Keratinocyte (primary cell): ENCODE measurements around the gene TNXB. TPM values are rescaled to one million over a fixed set of nuclear protein-coding genes. Genes with fewer than 3 reads are reported as not detected.

ENCODE experiments used
- DNase-seq: peaks from one replicate; pipeline ENCODE4 v3.0.0-alpha.2; 2011; ENCODE audit warnings: low read depth, missing footprints, low spot score
- FAIRE-seq: peaks from 2 replicates; lab custom pipeline; 2011; peaks lifted over from hg19 to GRCh38; lab: Jason Lieb, UNC
- H2AFZ ChIP-seq: 2 replicates; pipeline ENCODE4 v1.6.0; 2012; ENCODE audit warnings: low read length, control low read depth, inconsistent platforms; ENCODE audit not compliant: control insufficient read depth
- H3K27ac ChIP-seq: 2 replicates; pipeline ENCODE4 v1.5.1; 2011; ENCODE audit warnings: low read length; ENCODE audit not compliant: control insufficient read depth, insufficient read depth
- H3K27me3 ChIP-seq: 3 replicates; pipeline ENCODE4 v1.6.0; 2011; ENCODE audit warnings: low read length; ENCODE audit not compliant: control insufficient read depth, insufficient read depth; ENCODE audit errors: extremely low read depth
- H3K36me3 ChIP-seq, 2 experiments: 2 replicates in 1 of 2; 3 replicates in 1 of 2; pipeline ENCODE4 v1.5.1; 2011; ENCODE audit warnings: low read length in 2 of 2, mild to moderate bottlenecking in 1 of 2; ENCODE audit not compliant: control insufficient read depth in 2 of 2, insufficient read depth in 2 of 2; ENCODE audit errors: extremely low read depth in 1 of 2
- H3K4me1 ChIP-seq: 3 replicates; pipeline ENCODE4 v1.5.1; 2011; ENCODE audit warnings: low read length; ENCODE audit not compliant: control insufficient read depth, insufficient read depth; ENCODE audit errors: extremely low read depth
- H3K4me2 ChIP-seq: 3 replicates; pipeline ENCODE4 v1.6.0; 2011; ENCODE audit warnings: low read depth, low read length; ENCODE audit not compliant: control insufficient read depth, insufficient read depth; ENCODE audit errors: extremely low read depth
- H3K4me3 ChIP-seq, 3 experiments: fragments of 200-600 bp in 1 of 3; sonication (generic) in 1 of 3; 2 replicates in 2 of 3; 3 replicates in 1 of 3; pipeline ENCODE4 v1.5.1; 2011 to 2016; ENCODE audit warnings: low read length in 3 of 3, mild to moderate bottlenecking in 3 of 3, control low read depth in 2 of 3, inconsistent platforms in 1 of 3, low read depth in 1 of 3, mixed read lengths in 1 of 3, mixed run types in 1 of 3, moderate library complexity in 1 of 3; ENCODE audit not compliant: control insufficient read depth in 2 of 3, insufficient read depth in 2 of 3; ENCODE audit errors: extremely low read depth in 1 of 3
- H3K79me2 ChIP-seq: 2 replicates; pipeline ENCODE4 v1.6.0; 2012; ENCODE audit warnings: low read length; ENCODE audit not compliant: control insufficient read depth, insufficient read depth
- H3K9ac ChIP-seq: 3 replicates; pipeline ENCODE4 v1.6.0; 2011; ENCODE audit warnings: low read length; ENCODE audit not compliant: control insufficient read depth, insufficient read depth; ENCODE audit errors: extremely low read depth
- H3K9me1 ChIP-seq: 3 replicates; pipeline ENCODE4 v1.6.0; 2011; ENCODE audit warnings: low read length; ENCODE audit not compliant: control insufficient read depth, insufficient read depth; ENCODE audit errors: extremely low read depth
- H3K9me3 ChIP-seq: 2 replicates; pipeline ENCODE4 v1.5.1; 2012; ENCODE audit warnings: low read depth, low read length; ENCODE audit not compliant: control insufficient read depth
- H4K20me1 ChIP-seq: 3 replicates; pipeline ENCODE4 v1.6.0; 2011; ENCODE audit warnings: low read length; ENCODE audit not compliant: control insufficient read depth, insufficient read depth; ENCODE audit errors: extremely low read depth
- CTCF ChIP-seq, 3 experiments: IDR thresholded peaks in 1 of 3; conservative IDR thresholded peaks in 1 of 3; optimal IDR thresholded peaks in 1 of 3; 2 replicates in 2 of 3; 3 replicates in 1 of 3; pipeline versions ENCODE3 to v1.5.1; 2011; ENCODE audit warnings: low read length in 3 of 3, mild to moderate bottlenecking in 3 of 3, moderate library complexity in 2 of 3, control low read depth in 1 of 3, inconsistent platforms in 1 of 3; ENCODE audit not compliant: insufficient read depth in 2 of 3; ENCODE audit errors: extremely low read depth in 1 of 3
- EZH2 ChIP-seq: IDR thresholded peaks from one replicate; pipeline ENCODE4 v1.6.1; 2012; ENCODE audit warnings: inconsistent platforms, mild to moderate bottlenecking, low read length, moderate library complexity
- dilution Hi-C: fragments of 300-500 bp; cut with MboI; formaldehyde crosslinking; loops from one replicate; pipeline ENCODE4 v1.7.0; 2020; ENCODE audit warnings: low sequenced_read_pairs; ENCODE audit not compliant: extremely low pct_ligation_motif_present
- polyA plus RNA-seq, 5 experiments: library from polyadenylated mRNA; depleted of rRNA in 3 of 5; stranded (reverse) in 3 of 5; stranded (forward) in 1 of 5; unstranded in 1 of 5; fragments of >200 nt; gene quantifications; 1 replicate in 1 of 5; 2 replicates in 3 of 5; 3 replicates in 1 of 5; pipeline versions ENCODE4 v1.2.1 to v1.2.3, GENCODE V29; 2011 to 2012; ENCODE audit warnings: missing spikeins in 2 of 5, low read depth in 1 of 5, low replicate concordance in 1 of 5

Gene TNXB
- polyA plus RNA-seq, 1 donor (not counting 4 experiments of a cell fraction or from before 2014, with no cell fraction given), result 0.25 TPM

GRCh38 chr6:32115623-32116022 is 6.5 kb upstream of the TNXB start:
- no peaks in the 10 kb centered on the region for H3K9me3 ChIP-seq
- H3K27me3 ChIP-seq, result no peaks in the 10 kb centered on the region
- DNase-seq, result no peak
- no peak overlapping the region for H3K9ac ChIP-seq
- H3K4me2 ChIP-seq, result no peak overlapping the region
- H3K36me3 ChIP-seq, result peaks cover 21 to 27% of the 10 kb centered on the region in 2 experiments
- H2AFZ ChIP-seq, result no peak overlapping the region
- dilution Hi-C loops, result no loop called here
- H3K27ac ChIP-seq, result no peak overlapping the region
- no peaks in the 10 kb centered on the region for H4K20me1 ChIP-seq
- no peaks in the 10 kb centered on the region for H3K9me1 ChIP-seq
- no peaks in the 10 kb centered on the region for H3K79me2 ChIP-seq
- H3K4me3 ChIP-seq, result no peak overlapping the region
- FAIRE-seq, result no peak
- no peak for TF ChIP-seq EZH2
- TF ChIP-seq CTCF (optimal IDR thresholded peaks at IDR 0.05 in 1 of 3, IDR thresholded peaks at IDR 0.05 in 1 of 3, conservative IDR thresholded peaks at IDR 0.05 in 1 of 3; ENCODE audit: extremely low read depth in 1 of 3, insufficient read depth in 2 of 3, low read length in 3 of 3), result no peak
- peaks cover 17% of the 10 kb centered on the region for H3K4me1 ChIP-seq

GRCh38 chr6:32114796-32115195 is 5.7 kb upstream of the TNXB start:
- Histone ChIP-seq H3K4me1 (peaks cover 17% of the 10 kb centered on the region), H4K20me1 (no peaks in the 10 kb centered on the region), H3K27ac (peak overlapping the region; percentile 55), H3K9me1 (no peaks in the 10 kb centered on the region), H3K4me3 (no peak overlapping the region), H3K79me2 (no peaks in the 10 kb centered on the region), H2AFZ (no peak overlapping the region), H3K4me2 (peak overlapping the region; percentile 40), H3K9ac (no peak overlapping the region), H3K27me3 (no peaks in the 10 kb centered on the region), H3K36me3 (peaks cover 21 to 26% of the 10 kb centered on the region in 2 experiments), H3K9me3 (no peaks in the 10 kb centered on the region)
- FAIRE-seq (no peak), DNase-seq (no peak)
- TF ChIP-seq CTCF (optimal IDR thresholded peaks at IDR 0.05 in 1 of 3, IDR thresholded peaks at IDR 0.05 in 1 of 3, conservative IDR thresholded peaks at IDR 0.05 in 1 of 3; ENCODE audit: extremely low read depth in 1 of 3, insufficient read depth in 2 of 3, low read length in 3 of 3), result no peak
- TF ChIP-seq EZH2, result no peak
- dilution Hi-C loops, result no loop called here
